Caco-2 (cell line): Measurements from ENCODE around the gene CASTOR1. TPM values are rescaled to one million over a fixed set of nuclear protein-coding genes. Genes with fewer than 3 reads are reported as not detected.

ENCODE experiments used
- BruUV-seq: library from RNA; stranded (reverse); fragments of 400-500 nt; replicated peaks from 2 replicates; lab custom pipeline; 2021; lab: Mats Ljungman, UMichigan
- CTCF ChIA-PET: fragments of 300-600 bp; sonication (Branson Sonifier 250); formaldehyde crosslinking; loops from one replicate; lab custom pipeline; 2022; ENCODE audit warnings: antibody characterized with exemption; lab: Charles Lee
- POLR2A ChIA-PET: fragments of 300-600 bp; sonication (Branson Sonifier 250); formaldehyde crosslinking; loops from one replicate; lab custom pipeline; 2022; ENCODE audit warnings: antibody characterized with exemption; lab: Charles Lee
- DNase-seq, 2 experiments: peaks; one replicate each; pipeline versions ENCODE4 v3.0.0 to v3.0.0-alpha.2; 2020 to 2022
- H3K27me3 ChIP-seq: replicated peaks from 2 replicates; pipeline ENCODE4 v1.6.0; 2011; ENCODE audit warnings: low read length; ENCODE audit not compliant: control insufficient read depth, insufficient read depth
- H3K36me3 ChIP-seq: 2 replicates; pipeline ENCODE4 v1.5.1; 2011; ENCODE audit warnings: low read length; ENCODE audit not compliant: control insufficient read depth, insufficient read depth
- H3K4me1 ChIP-seq: fragments of 250-450 bp; sonication (Bioruptor Pico); 2 replicates; pipeline ENCODE4 v1.5.1; 2020; ENCODE audit warnings: mild to moderate bottlenecking
- H3K4me3 ChIP-seq: 2 replicates; pipeline ENCODE4 v1.5.1; 2011; ENCODE audit warnings: low read depth, mild to moderate bottlenecking, control low read depth, low read length
- H3K9me3 ChIP-seq: fragments of 250-450 bp; sonication (Bioruptor Pico); 2 replicates; pipeline ENCODE4 v1.5.1; 2020; ENCODE audit warnings: mild to moderate bottlenecking, moderate library complexity
- H3K27ac Mint-ChIP-seq: one replicate; pipeline ENCODE4 v1.8.0; 2022; ENCODE audit warnings: mixed read lengths; ENCODE audit not compliant: unreplicated experiment
- H3K27me3 Mint-ChIP-seq: one replicate; pipeline ENCODE4 v1.8.0; 2022; ENCODE audit warnings: mixed read lengths; ENCODE audit not compliant: insufficient read depth, unreplicated experiment
- H3K36me3 Mint-ChIP-seq: one replicate; pipeline ENCODE4 v1.8.0; 2022; ENCODE audit warnings: mild to moderate bottlenecking, mixed read lengths; ENCODE audit not compliant: insufficient read depth, unreplicated experiment
- H3K4me1 Mint-ChIP-seq: one replicate; pipeline ENCODE4 v1.8.0; 2022; ENCODE audit warnings: low read depth, mixed read lengths; ENCODE audit not compliant: unreplicated experiment
- H3K4me3 Mint-ChIP-seq: one replicate; pipeline ENCODE4 v1.8.0; 2022; ENCODE audit warnings: mild to moderate bottlenecking, moderate library complexity, mixed read lengths; ENCODE audit not compliant: unreplicated experiment
- H3K9me3 Mint-ChIP-seq: one replicate; pipeline ENCODE4 v1.8.0; 2022; ENCODE audit warnings: mixed read lengths; ENCODE audit not compliant: unreplicated experiment
- intact Hi-C: fragments of 100-400 bp; cut with micrococcal nuclease; formaldehyde crosslinking; loops from one replicate; pipeline ENCODE4 v1.10.0; 2022; ENCODE audit not compliant: unreplicated experiment
- total RNA-seq: library from RNA; stranded (reverse); gene quantifications from 2 replicates; pipeline ENCODE4 v1.2.3, GENCODE V29; 2022
- TF ChIP-seq, protein P1 (sequence below), 2 experiments: fragments of 200-600 bp in 1 of 2; IDR thresholded peaks; 1 replicate in 1 of 2; 2 replicates in 1 of 2; pipeline versions ENCODE4 v1.5.1 to v1.8.0; 2011 to 2022; ENCODE audit warnings: antibody characterized with exemption in 1 of 2, control low read depth in 1 of 2, inconsistent platforms in 1 of 2, low read depth in 1 of 2, low read length in 1 of 2, mild to moderate bottlenecking in 1 of 2, moderate library complexity in 1 of 2; ENCODE audit not compliant: insufficient read depth in 1 of 2, severe bottlenecking in 1 of 2, unreplicated experiment in 1 of 2

CASTOR1 gene
- total RNA-seq, 1 experiment from 2014 or later: 6.3 TPM

GRCh38 chr22:30295576-30295975 lies 6.3 kb upstream of the CASTOR1 start:
- Mint-ChIP-seq H3K9me3 (no peaks in the 10 kb centered on the region), H3K36me3 (peaks cover 19% of the 10 kb centered on the region), H3K27me3 (no peaks in the 10 kb centered on the region), H3K27ac (no peak overlapping the region), H3K4me3 (no peak overlapping the region), H3K4me1 (peaks cover 13% of the 10 kb centered on the region)
- TF ChIP-seq, protein P1, sequence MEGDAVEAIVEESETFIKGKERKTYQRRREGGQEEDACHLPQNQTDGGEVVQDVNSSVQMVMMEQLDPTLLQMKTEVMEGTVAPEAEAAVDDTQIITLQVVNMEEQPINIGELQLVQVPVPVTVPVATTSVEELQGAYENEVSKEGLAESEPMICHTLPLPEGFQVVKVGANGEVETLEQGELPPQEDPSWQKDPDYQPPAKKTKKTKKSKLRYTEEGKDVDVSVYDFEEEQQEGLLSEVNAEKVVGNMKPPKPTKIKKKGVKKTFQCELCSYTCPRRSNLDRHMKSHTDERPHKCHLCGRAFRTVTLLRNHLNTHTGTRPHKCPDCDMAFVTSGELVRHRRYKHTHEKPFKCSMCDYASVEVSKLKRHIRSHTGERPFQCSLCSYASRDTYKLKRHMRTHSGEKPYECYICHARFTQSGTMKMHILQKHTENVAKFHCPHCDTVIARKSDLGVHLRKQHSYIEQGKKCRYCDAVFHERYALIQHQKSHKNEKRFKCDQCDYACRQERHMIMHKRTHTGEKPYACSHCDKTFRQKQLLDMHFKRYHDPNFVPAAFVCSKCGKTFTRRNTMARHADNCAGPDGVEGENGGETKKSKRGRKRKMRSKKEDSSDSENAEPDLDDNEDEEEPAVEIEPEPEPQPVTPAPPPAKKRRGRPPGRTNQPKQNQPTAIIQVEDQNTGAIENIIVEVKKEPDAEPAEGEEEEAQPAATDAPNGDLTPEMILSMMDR (IDR thresholded peaks at IDR 0.05; ENCODE audit: insufficient read depth in 1 of 2, low read depth in 1 of 2, low read length in 1 of 2, severe bottlenecking in 1 of 2, unreplicated experiment in 1 of 2): no peak
- H3K36me3 ChIP-seq: peaks cover 3% of the 10 kb centered on the region
- POLR2A ChIA-PET: no interaction called here
- H3K9me3 ChIP-seq: no peaks in the 10 kb centered on the region
- no peak for DNase-seq
- intact Hi-C loops: no loop called here
- H3K4me1 ChIP-seq: peaks cover 16% of the 10 kb centered on the region
- H3K4me3 ChIP-seq: no peak overlapping the region
- no peaks in the 10 kb centered on the region for H3K27me3 ChIP-seq
- no TSS peak for BruUV-seq
- CTCF ChIA-PET: no interaction called here

DNA sequence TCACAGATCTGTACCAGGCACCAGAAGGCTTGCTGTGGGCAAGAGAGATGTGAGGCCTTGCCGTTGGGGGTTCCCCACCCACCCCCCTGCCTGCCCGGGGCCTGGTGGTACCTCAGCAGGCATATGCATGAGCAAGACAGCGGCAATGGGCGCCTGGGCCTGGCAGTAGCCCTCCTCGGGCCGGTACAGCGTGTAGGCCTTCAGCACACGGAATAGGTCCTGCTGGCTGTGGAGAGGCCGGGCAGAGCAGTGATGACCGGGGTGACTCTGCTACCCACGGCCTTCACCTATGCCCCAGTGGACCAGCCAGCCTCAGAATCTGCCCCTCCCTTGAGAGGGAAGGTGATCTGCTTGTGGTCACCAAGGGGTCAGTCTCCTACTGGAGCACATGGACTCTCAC lies 5.5 kb upstream of the CASTOR1 start:
- H3K4me3 Mint-ChIP-seq: no peak overlapping the region
- CTCF ChIA-PET: no interaction called here
- H3K36me3 ChIP-seq: peaks cover 3% of the 10 kb centered on the region
- no peaks in the 10 kb centered on the region for H3K9me3 Mint-ChIP-seq
- peaks cover 19% of the 10 kb centered on the region for H3K36me3 Mint-ChIP-seq
- H3K9me3 ChIP-seq: no peaks in the 10 kb centered on the region
- no peaks in the 10 kb centered on the region for H3K27me3 ChIP-seq
- TF ChIP-seq, protein P1 (IDR thresholded peaks at IDR 0.05; ENCODE audit: insufficient read depth in 1 of 2, low read depth in 1 of 2, low read length in 1 of 2, severe bottlenecking in 1 of 2, unreplicated experiment in 1 of 2): no peak
- DNase-seq: no peak
- H3K27me3 Mint-ChIP-seq: no peaks in the 10 kb centered on the region
- no TSS peak for BruUV-seq
- POLR2A ChIA-PET: no interaction called here
- intact Hi-C loops: no loop called here
- H3K4me1 Mint-ChIP-seq: peaks cover 13% of the 10 kb centered on the region
- H3K27ac Mint-ChIP-seq: no peak overlapping the region
- H3K4me1 ChIP-seq: peaks cover 16% of the 10 kb centered on the region
- H3K4me3 ChIP-seq: no peak overlapping the region

DNA sequence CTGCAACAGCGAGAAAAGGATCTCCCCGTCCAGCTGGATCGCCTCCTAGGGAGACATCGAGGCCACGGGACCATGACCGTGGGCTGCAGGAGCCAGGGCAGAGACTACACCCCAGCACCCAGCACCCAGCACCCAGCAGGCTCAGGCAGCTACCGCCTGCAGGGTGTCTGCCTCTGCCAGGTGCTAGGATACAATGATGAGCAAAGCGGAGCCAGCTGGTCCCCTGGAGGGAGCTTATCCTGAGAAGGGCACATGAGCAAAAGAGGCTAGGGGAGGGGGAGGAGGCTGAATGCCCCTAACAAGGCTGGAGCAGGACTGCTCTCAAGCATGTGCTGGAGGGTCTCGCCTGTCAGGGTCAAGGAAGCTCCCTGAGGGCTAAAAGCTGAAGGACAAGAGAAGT lies 4.8 kb upstream of the CASTOR1 start:
- peaks cover 14% of the 10 kb centered on the region for H3K4me1 ChIP-seq
- H3K27me3 ChIP-seq: no peaks in the 10 kb centered on the region
- TF ChIP-seq, protein P1 (IDR thresholded peaks at IDR 0.05; ENCODE audit: insufficient read depth in 1 of 2, low read depth in 1 of 2, low read length in 1 of 2, severe bottlenecking in 1 of 2, unreplicated experiment in 1 of 2): no peak
- no TSS peak for BruUV-seq
- ChIA-PET CTCF (no interaction called here), POLR2A (no interaction called here)
- intact Hi-C loops: no loop called here
- no peak overlapping the region for H3K27ac Mint-ChIP-seq
- peaks cover 3% of the 10 kb centered on the region for H3K36me3 ChIP-seq
- H3K9me3 Mint-ChIP-seq: no peaks in the 10 kb centered on the region
- no peak for DNase-seq
- H3K36me3 Mint-ChIP-seq: peaks cover 19% of the 10 kb centered on the region
- H3K4me3 ChIP-seq: no peak overlapping the region
- no peak overlapping the region for H3K4me3 Mint-ChIP-seq
- H3K9me3 ChIP-seq: no peaks in the 10 kb centered on the region
- peaks cover 12% of the 10 kb centered on the region for H3K4me1 Mint-ChIP-seq
- H3K27me3 Mint-ChIP-seq: no peaks in the 10 kb centered on the region
